ENCODE measurements around the gene GHRHR. TPM values are rescaled to one million over a fixed set of nuclear protein-coding genes. Genes with fewer than 3 reads are reported as not detected.

GHRHR gene
- polyA plus RNA-seq, 3 donors, result not detected

- Mint-ChIP-seq H3K4me3 (no peak overlapping the region), H3K36me3 (no peaks in the 10 kb centered on the region), H3K9me3 (peaks cover 0 to 12% (median 6%) of the 10 kb centered on the region in 7 donors), H3K27ac (no peak overlapping the region), H3K4me1 (peaks cover 37% of the 10 kb centered on the region), H3K27me3 (ENCODE audit: low read depth in 3 of 3) (peaks cover 0 to 5% (median 4%) of the 10 kb centered on the region in 3 donors)
- Histone ChIP-seq H3K4me3 (replicated peaks in 1 of 3; ENCODE audit: low read depth in 2 of 3, low read length in 3 of 3) (no peak overlapping the region), H4K20me1 (ENCODE audit: insufficient read depth, low read length) (no peaks in the 10 kb centered on the region), H3K4me1 (ENCODE audit: control insufficient read depth in 1 of 2, insufficient read depth in 2 of 2, low read length in 2 of 2) (peaks cover 37 to 39% of the 10 kb centered on the region in 2 donors), H3K36me3 (replicated peaks in 1 of 2; ENCODE audit: control insufficient read depth in 1 of 2, insufficient read depth in 2 of 2, low read length in 2 of 2) (no peaks in the 10 kb centered on the region), H3K9me3 (replicated peaks in 1 of 2; ENCODE audit: control insufficient read depth in 1 of 2, insufficient read depth in 1 of 2, low read length in 2 of 2) (no peaks in the 10 kb centered on the region), H3K4me2 (replicated peaks; ENCODE audit: extremely low read depth, low read length, poor library complexity, severe bottlenecking) (no peak overlapping the region), H3K27ac (ENCODE audit: low read depth in 1 of 2, low read length in 2 of 2) (no peak overlapping the region), H3K79me2 (ENCODE audit: insufficient read depth, low read length) (no peaks in the 10 kb centered on the region), H3K9ac (ENCODE audit: insufficient read depth, low read length, poor library complexity, severe bottlenecking) (no peak overlapping the region), H3K27me3 (ENCODE audit: control insufficient read depth in 2 of 2, insufficient read depth in 2 of 2, low read length in 2 of 2) (no peaks in the 10 kb centered on the region), H2AFZ (ENCODE audit: insufficient read depth, low read depth, low read length, poor library complexity, severe bottlenecking) (peak overlapping the region; percentile 10)
- intact Hi-C loops (cut with micrococcal nuclease), result no loop called here
- DNase-seq, result no peak
- TF ChIP-seq CTCF (IDR thresholded peaks at IDR 0.05), result no peak
- 71% methylated on average over 5 of the region's 5 CpGs for WGBS (ENCODE audit: insufficient coverage)
Observed at GRCh38 chr7:30996883-30997282, 33.1 kb downstream of the GHRHR start.

- H2AFZ ChIP-seq (ENCODE audit: insufficient read depth, low read depth, low read length, poor library complexity, severe bottlenecking), result peak overlapping the region; percentile 10
- no peak for TF ChIP-seq CTCF (IDR thresholded peaks at IDR 0.05)
- no peak overlapping the region for H3K9ac ChIP-seq (ENCODE audit: insufficient read depth, low read length, poor library complexity, severe bottlenecking)
- 94% methylated on average over 4 of the region's 7 CpGs for WGBS (ENCODE audit: insufficient coverage)
- H3K27ac Mint-ChIP-seq, result no peak overlapping the region
- no peaks in the 10 kb centered on the region for H3K9me3 ChIP-seq (replicated peaks in 1 of 2; ENCODE audit: control insufficient read depth in 1 of 2, insufficient read depth in 1 of 2, low read length in 2 of 2)
- no peaks in the 10 kb centered on the region for H4K20me1 ChIP-seq (ENCODE audit: insufficient read depth, low read length)
- no peak for DNase-seq
- H3K27me3 Mint-ChIP-seq (ENCODE audit: low read depth in 3 of 3), result peaks cover 0 to 5% (median 4%) of the 10 kb centered on the region in 3 donors
- no peak overlapping the region for H3K4me2 ChIP-seq (replicated peaks; ENCODE audit: extremely low read depth, low read length, poor library complexity, severe bottlenecking)
- no peaks in the 10 kb centered on the region for H3K27me3 ChIP-seq (ENCODE audit: control insufficient read depth in 2 of 2, insufficient read depth in 2 of 2, low read length in 2 of 2)
- H3K4me1 ChIP-seq (ENCODE audit: control insufficient read depth in 1 of 2, insufficient read depth in 2 of 2, low read length in 2 of 2), result peaks cover 37 to 39% of the 10 kb centered on the region in 2 donors
- H3K4me1 Mint-ChIP-seq, result peaks cover 41% of the 10 kb centered on the region
- no peak overlapping the region for H3K4me3 ChIP-seq (replicated peaks in 1 of 3; ENCODE audit: low read depth in 2 of 3, low read length in 3 of 3)
- no peak overlapping the region for H3K27ac ChIP-seq (ENCODE audit: low read depth in 1 of 2, low read length in 2 of 2)
- no peaks in the 10 kb centered on the region for H3K79me2 ChIP-seq (ENCODE audit: insufficient read depth, low read length)
- intact Hi-C loops (cut with micrococcal nuclease), result no loop called here
- H3K4me3 Mint-ChIP-seq, result no peak overlapping the region
- H3K9me3 Mint-ChIP-seq, result peaks cover 0 to 12% (median 6%) of the 10 kb centered on the region in 7 donors
- H3K36me3 Mint-ChIP-seq, result no peaks in the 10 kb centered on the region
- no peaks in the 10 kb centered on the region for H3K36me3 ChIP-seq (replicated peaks in 1 of 2; ENCODE audit: control insufficient read depth in 1 of 2, insufficient read depth in 2 of 2, low read length in 2 of 2)
Observed at GRCh38 chr7:30997316-30997715, 33.6 kb downstream of the GHRHR start.

All from CD14-positive monocyte (primary cell).